Left lobe of liver (tissue), 2 donors: ENCODE results near the gene RBMY1F. TPM values are rescaled to one million over a fixed set of nuclear protein-coding genes. Genes with fewer than 3 reads are reported as not detected.
"Not testable (repeated sequence)": the region's sequence is repeated elsewhere in the genome, so short reads cannot be mapped to it uniquely, and the experiment has no call there.

ENCODE experiments used
- ATAC-seq: fragments of 200-7000 bp; cut with Tn5 transposase; one replicate; pipeline ENCODE4 v1.9.1; 2020; ENCODE audit warnings: mild to moderate bottlenecking, moderate library complexity
- DNase-seq: peaks from one replicate; pipeline ENCODE4 v3.0.0-alpha.2; 2020; ENCODE audit warnings: low spot score
- total RNA-seq: library from RNA; stranded (reverse); gene quantifications from one replicate; pipeline ENCODE4 v1.2.1, GENCODE V29; 2021
- donor health status: DM: no; HTN: no; CAD: no; lungs with moderate emphysema.
- donor health status: DM: no; HTN: yes; CAD: no.

RBMY1F gene
- not detected for total RNA-seq

DNA sequence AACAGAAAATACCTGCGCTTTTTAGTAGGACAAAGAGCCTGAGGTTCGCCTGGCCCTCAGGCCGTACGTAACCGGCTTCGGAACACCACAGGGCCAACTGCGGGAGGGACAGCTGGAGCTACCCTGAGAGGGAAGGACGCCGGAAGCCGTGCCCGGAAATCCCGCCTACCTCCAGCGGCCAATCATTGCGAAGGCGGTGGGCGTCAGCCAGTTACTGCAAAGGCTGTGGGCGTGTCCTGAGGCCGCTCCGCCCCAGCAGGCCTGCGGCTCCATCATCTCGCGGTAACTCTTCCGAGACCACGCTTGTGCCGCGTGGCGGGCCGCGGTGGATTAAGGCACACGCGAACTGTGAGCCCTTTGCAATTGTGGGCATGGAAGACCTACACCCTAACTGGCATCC lies at the start of gene RBMY1F:
RBMY1F (minus strand) TSS at position 101 of the 400 bp plus-strand sequence. CDS start 1,954 bp downstream, outside the sequence.
- DNase-seq, ATAC-seq: not testable (repeated sequence)

- ATAC-seq, DNase-seq: not testable (repeated sequence)
Measured at GRCh38 chrY:22151144-22151543, 31.6 kb downstream of the RBMY1F start.

- DNase-seq, result not testable (repeated sequence)
Measured at GRCh38 chrY:22141011-22141695, 41.6 kb downstream of the RBMY1F start.

DNA sequence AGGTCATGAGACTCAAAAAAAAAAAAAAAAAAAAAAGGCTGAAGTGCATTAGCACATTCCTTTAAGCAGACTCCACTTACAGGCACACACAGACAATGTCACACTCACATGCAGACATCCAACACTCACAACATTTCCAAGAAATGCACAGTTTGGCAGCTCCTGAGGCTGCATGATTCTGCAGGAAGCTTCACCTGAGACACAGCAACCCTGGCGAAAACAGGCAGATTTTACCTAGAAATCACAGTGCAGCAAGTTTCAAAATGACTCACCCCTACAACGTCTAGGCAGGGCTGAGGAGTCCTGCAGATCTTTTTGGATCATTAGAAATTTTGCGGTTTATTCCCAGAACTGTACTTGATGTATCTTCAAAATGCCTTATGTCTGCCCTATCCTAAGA lies 48.0 kb downstream of the RBMY1F start:
- ATAC-seq, DNase-seq: not testable (repeated sequence)

More at GRCh38 chrY:22141011-22141695, 41.6 kb downstream of the RBMY1F start:
- ATAC-seq, result peak; percentile 86

DNA sequence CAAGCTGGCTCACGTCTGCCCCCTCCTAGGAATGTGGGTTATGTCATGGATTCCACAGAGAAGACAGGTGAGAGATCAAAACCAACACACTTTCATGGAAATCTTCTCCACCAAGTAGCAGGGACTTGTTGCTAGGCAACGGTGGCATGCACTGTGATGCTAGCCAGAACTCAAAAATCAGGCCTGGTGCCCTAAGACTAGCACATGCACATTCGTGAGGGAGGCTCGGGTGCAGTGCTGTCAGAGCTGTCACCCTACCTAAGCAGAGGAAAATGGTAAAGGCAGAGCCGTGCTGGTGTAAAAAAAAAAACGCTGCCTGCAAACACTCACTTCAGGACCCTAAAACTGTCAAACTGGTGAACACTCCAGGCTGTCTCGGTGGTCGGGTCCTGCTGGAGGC lies 52.2 kb downstream of the RBMY1F start:
- DNase-seq, ATAC-seq: not testable (repeated sequence)

Other genes with a start within 250 kb of the RBMY1F start
- gene RBMY1J, start 220.5 kb upstream of the RBMY1F start, total RNA-seq, result not detected